ENCODE measurements around the gene PTTG1. TPM values are rescaled to one million over a fixed set of nuclear protein-coding genes. Genes with fewer than 3 reads are reported as not detected.

Gene PTTG1
- total and polyA plus RNA-seq, 2 of the 8 experiments (the other 6 are each of a cell fraction or from before 2014, with no cell fraction given): 240 to 478 TPM

DNA sequence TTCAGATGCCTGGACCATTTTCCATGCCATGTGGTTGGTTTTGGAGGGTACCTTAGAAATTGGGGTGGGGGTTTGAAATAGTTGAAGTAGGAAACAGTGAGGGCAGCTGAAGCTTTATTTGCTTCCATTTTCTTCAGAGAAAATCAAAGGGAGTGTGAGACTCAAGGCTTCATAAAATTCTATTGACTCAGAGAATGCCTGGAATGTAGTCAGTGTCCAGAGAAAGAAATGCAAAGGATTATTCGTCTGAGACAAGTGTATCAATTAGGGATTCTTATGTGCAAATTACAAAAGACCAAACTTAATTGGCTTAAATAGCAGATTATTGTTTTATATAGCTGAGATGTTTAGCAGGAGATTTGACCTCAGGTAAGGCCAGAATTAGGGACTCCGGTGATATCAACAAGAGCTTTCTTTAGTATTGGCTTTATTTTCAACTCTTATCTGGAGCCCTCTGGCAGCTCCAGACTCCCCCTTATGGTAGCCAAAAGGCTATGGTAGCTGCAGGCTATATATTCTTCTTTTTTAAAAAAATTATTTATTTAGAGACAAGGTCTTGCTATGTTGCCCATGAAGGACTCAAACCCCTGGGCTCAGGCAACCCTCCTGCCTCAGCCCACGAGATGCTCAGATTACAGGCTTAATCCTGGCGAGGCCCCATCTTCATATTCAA, 38.9 kb downstream of the PTTG1 start:
- Histone ChIP-seq H2BK20ac (ENCODE audit: low read length) (no peak overlapping the region), H3K79me1 (ENCODE audit: low read depth, low read length) (no peaks in the 10 kb centered on the region), H4K5ac (ENCODE audit: insufficient read length, low read depth, low read length) (no peak overlapping the region), H3K4me3 (ENCODE audit: extremely low read depth in 1 of 4, insufficient read depth in 2 of 4, low read depth in 3 of 4, low read length in 4 of 4) (no peak overlapping the region), H3K4me1 (replicated peaks in 1 of 4; ENCODE audit: control insufficient read depth in 3 of 4, insufficient read depth in 4 of 4, low read length in 3 of 4) (no peaks in the 10 kb centered on the region), H4K8ac (ENCODE audit: extremely low read depth, insufficient read depth, low read length) (no peak overlapping the region), H3K36me3 (ENCODE audit: control insufficient read depth in 2 of 4, insufficient read depth in 4 of 4, low read length in 3 of 4) (no peaks in the 10 kb centered on the region), H3K27me3 (replicated peaks in 1 of 4; ENCODE audit: control insufficient read depth in 3 of 4, extremely low read depth in 1 of 4, insufficient read depth in 3 of 4, low read length in 3 of 4) (no peaks in the 10 kb centered on the region), H3K56ac (replicated peaks; ENCODE audit: insufficient read length, low read depth, low read length) (no peak overlapping the region), H3K14ac (ENCODE audit: insufficient read length) (no peak overlapping the region), H2BK120ac (replicated peaks; ENCODE audit: low read depth, low read length) (no peak overlapping the region), H3K4me2 (ENCODE audit: insufficient read depth in 1 of 2, low read depth in 2 of 2, low read length in 2 of 2) (no peak overlapping the region), H3K79me2 (ENCODE audit: control insufficient read depth in 1 of 2, insufficient read depth in 2 of 2, low read length in 2 of 2) (no peaks in the 10 kb centered on the region), H3K23ac (ENCODE audit: insufficient read length) (no peak overlapping the region), H3K27ac (ENCODE audit: low read depth, low read length) (no peak overlapping the region), H2AFZ (ENCODE audit: low read length) (no peak overlapping the region), H2BK15ac (ENCODE audit: low read length) (no peak overlapping the region), H4K91ac (replicated peaks; ENCODE audit: insufficient read length, low read length) (no peak overlapping the region), H3K9ac (replicated peaks in 1 of 4; ENCODE audit: extremely low read depth in 1 of 4, low read depth in 3 of 4, low read length in 3 of 4) (no peak overlapping the region), H2BK12ac (ENCODE audit: low read depth, low read length) (no peak overlapping the region), H3K18ac (ENCODE audit: extremely low read depth, low read length) (no peak overlapping the region), H3K9me3 (ENCODE audit: insufficient read depth in 2 of 2, low read depth in 1 of 2, low read length in 1 of 2) (no peaks in the 10 kb centered on the region; a peak in 1 of 4 replicates), H3K4ac (replicated peaks; ENCODE audit: insufficient read length, low read depth, low read length) (no peak overlapping the region), H4K20me1 (replicated peaks in 1 of 2; ENCODE audit: control insufficient read depth in 1 of 2, insufficient read depth in 2 of 2, low read length in 2 of 2) (no peaks in the 10 kb centered on the region), H2BK5ac (ENCODE audit: low read depth, low read length) (no peak overlapping the region), H3K23me2 (ENCODE audit: low read depth, low read length) (no peaks in the 10 kb centered on the region), H2AK5ac (ENCODE audit: low read depth, low read length) (no peak overlapping the region)
- FAIRE-seq: no peak
- ChIA-PET POLR2A (ENCODE audit: partially characterized antibody) (no interaction called here), CTCF (ENCODE audit: partially characterized antibody) (interaction anchor here (0.9 to 5.4 kb wide), 4 partner anchors 21 to 283 kb away, joined by 3 to 47 read pairs (median 4); no protein-coding TSS in a partner anchor)
- no peak for DNase-seq (ENCODE audit: low read depth in 1 of 2, low spot score in 2 of 2)
- 89% methylated on average over 4 of the region's 4 CpGs; no CpG with 5 or more reads in 1 of the 2 experiments for WGBS, 2 experiments (ENCODE audit: extremely low coverage in 1 of 2, insufficient coverage in 1 of 2, insufficient read length in 1 of 2, insufficient replicate concordance in 2 of 2, low coverage in 1 of 2, low lambda C conversion rate in 2 of 2, missing lambda C conversion rate in 1 of 2)
- no peak for TF ChIP-seq BCL11A (IDR thresholded peaks at IDR 0.05; ENCODE audit: low read depth in 2 of 2, low read length in 2 of 2)
- TF ChIP-seq, protein P1, sequence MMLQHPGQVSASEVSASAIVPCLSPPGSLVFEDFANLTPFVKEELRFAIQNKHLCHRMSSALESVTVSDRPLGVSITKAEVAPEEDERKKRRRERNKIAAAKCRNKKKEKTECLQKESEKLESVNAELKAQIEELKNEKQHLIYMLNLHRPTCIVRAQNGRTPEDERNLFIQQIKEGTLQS (IDR thresholded peaks at IDR 0.05; ENCODE audit: insufficient read depth, low read depth, low read length): no peak
- TF ChIP-seq RAD21 (IDR thresholded peaks at IDR 0.05 in 1 of 2, conservative IDR thresholded peaks at IDR 0.05 in 1 of 2; ENCODE audit: low read depth in 2 of 2, low read length in 2 of 2): peak in 1 of 2 experiments; percentile 16; a peak in 1 of 4 replicates
- TF ChIP-seq TBP (IDR thresholded peaks at IDR 0.05; ENCODE audit: low read depth, low read length): no peak
- no peak for TF ChIP-seq HDAC2 (IDR thresholded peaks at IDR 0.05; ENCODE audit: borderline replicate concordance in 1 of 2, low read depth in 2 of 2, low read length in 2 of 2)
- no peak for TF ChIP-seq FOSL1 (IDR thresholded peaks at IDR 0.05; ENCODE audit: insufficient read depth, low read depth, low read length)
- TF ChIP-seq CBX8 (IDR thresholded peaks at IDR 0.05; ENCODE audit: borderline replicate concordance, low read depth, low read length): no peak
- no peak for TF ChIP-seq EZH2 (IDR thresholded peaks at IDR 0.05; ENCODE audit: low read depth, low read length, severe bottlenecking)
